DLD1 (cell line): ENCODE results near the gene RNF183.

Experiments
- in situ Hi-C: cut with HindIII; loops from 2 replicates; pipeline ENCODE4 v1.10.0; 2017; ENCODE audit warnings: low sequenced_read_pairs

Gene RNF183

GRCh38 chr9:113302792-113303418 is at the start of gene RNF183:
Gene RNF183 (minus strand): TSS chr9:113303376. CDS start chr9:113298184, 5,192 bp downstream.
- in situ Hi-C loops = no loop called here

GRCh38 chr9:113352411-113352810 is 49.2 kb upstream of the RNF183 start:
- in situ Hi-C loops = no loop called here

- in situ Hi-C loops = no loop called here
Measured at GRCh38 chr9:113352006-113352405, 48.8 kb upstream of the RNF183 start.

- in situ Hi-C loops = no loop called here
Measured at GRCh38 chr9:113350937-113351336, 47.8 kb upstream of the RNF183 start.

GRCh38 chr9:113350107-113350661 is 47.0 kb upstream of the RNF183 start:
- in situ Hi-C loops = no loop called here

GRCh38 chr9:113349445-113350094 is 46.4 kb upstream of the RNF183 start, which contains the start of gene BSPRY:
Gene BSPRY (plus strand): TSS chr9:113349541. CDS start chr9:113349580, 39 bp downstream.
- in situ Hi-C loops = no loop called here

- in situ Hi-C loops = no loop called here
Measured at GRCh38 chr9:113349066-113349444, 45.9 kb upstream of the RNF183 start.

- in situ Hi-C loops = no loop called here
Measured at GRCh38 chr9:113348437-113348836, 45.3 kb upstream of the RNF183 start.

- in situ Hi-C loops = no loop called here
Measured at GRCh38 chr9:113345671-113346070, 42.5 kb upstream of the RNF183 start.

- in situ Hi-C loops = no loop called here
Measured at GRCh38 chr9:113345190-113345589, 42.0 kb upstream of the RNF183 start.

- in situ Hi-C loops = no loop called here
Measured at GRCh38 chr9:113343732-113344231, 40.6 kb upstream of the RNF183 start.

GRCh38 chr9:113341712-113342410 is 38.7 kb upstream of the RNF183 start:
- in situ Hi-C loops = no loop called here

- in situ Hi-C loops = no loop called here
Measured at GRCh38 chr9:113340011-113340699, 37.0 kb upstream of the RNF183 start, which contains the start of gene WDR31. Gene WDR31 (minus strand): TSS chr9:113340275. CDS start chr9:113332022, 8,253 bp downstream.

GRCh38 chr9:113337714-113338113 is 34.5 kb upstream of the RNF183 start:
- in situ Hi-C loops = no loop called here

- in situ Hi-C loops = no loop called here
Measured at GRCh38 chr9:113331780-113332179, 28.6 kb upstream of the RNF183 start.

- in situ Hi-C loops = no loop called here
Measured at GRCh38 chr9:113328045-113328782, 25.0 kb upstream of the RNF183 start.

- in situ Hi-C loops = no loop called here
Measured at GRCh38 chr9:113326230-113326629, 23.1 kb upstream of the RNF183 start.

- in situ Hi-C loops = no loop called here
Measured at GRCh38 chr9:113322671-113323070, 19.5 kb upstream of the RNF183 start.

GRCh38 chr9:113320051-113320450 is 16.9 kb upstream of the RNF183 start:
- in situ Hi-C loops = no loop called here

- in situ Hi-C loops = no loop called here
Measured at GRCh38 chr9:113319054-113319453, 15.9 kb upstream of the RNF183 start.
